SK-N-SH (cell line): ENCODE results near the gene PIK3CG. TPM values are rescaled to one million over a fixed set of nuclear protein-coding genes. Genes with fewer than 3 reads are reported as not detected.

Source experiments
- CTCF ChIA-PET: fragments of 300-600, 350-600 bp; formaldehyde crosslinking; extraction: SDS; loops from one replicate; lab custom pipeline; 2021; lab: Yijun Ruan, JAX
- POLR2A ChIA-PET: fragments of 350-600 bp; sonication (Branson Sonifier 250); formaldehyde crosslinking; extraction: SDS; loops from one replicate; lab custom pipeline; 2020; ENCODE audit warnings: antibody characterized with exemption, inconsistent platforms; lab: Yijun Ruan, JAX
- DNase-seq: peaks from one replicate; pipeline ENCODE4 v3.0.0; 2012
- H2AFZ ChIP-seq: fragments of 200-600 bp; sonication (generic); 2 replicates; pipeline ENCODE4 v1.8.1; 2016; ENCODE audit warnings: antibody characterized with exemption, mild to moderate bottlenecking, low read depth
- H3F3A ChIP-seq: fragments of 200-600 bp; sonication (generic); replicated peaks from 2 replicates; pipeline ENCODE3; 2016; ENCODE audit warnings: antibody characterized with exemption, mild to moderate bottlenecking; ENCODE audit not compliant: insufficient read depth
- H3K27ac ChIP-seq, 2 experiments: fragments of 200-500 bp in 1 of 2; fragments of 200-600 bp in 1 of 2; sonication (Bioruptor generic) in 1 of 2; sonication (generic), shearing (Covaris generic) in 1 of 2; 2 replicates each; pipeline versions ENCODE4 v1.5.1 to v1.6.1; 2014 to 2016; ENCODE audit warnings: low read depth in 2 of 2, inconsistent platforms in 1 of 2, low read length in 1 of 2, mild to moderate bottlenecking in 1 of 2, mixed read lengths in 1 of 2
- H3K27me3 ChIP-seq: fragments of 200-600 bp; sonication (generic), shearing (Covaris generic); 2 replicates; pipeline ENCODE4 v1.6.1; 2016; ENCODE audit warnings: mixed run types; ENCODE audit not compliant: insufficient read depth
- H3K36me3 ChIP-seq, 2 experiments: fragments of 200-500 bp in 1 of 2; fragments of 200-600 bp in 1 of 2; sonication (Bioruptor generic) in 1 of 2; sonication (generic) in 1 of 2; replicated peaks in 1 of 2; 2 replicates each; pipeline versions ENCODE3 to v1.5.1; 2014 to 2016; ENCODE audit warnings: low read length in 1 of 2, mild to moderate bottlenecking in 1 of 2; ENCODE audit not compliant: insufficient read depth in 2 of 2, control insufficient read depth in 1 of 2
- H3K4me1 ChIP-seq, 2 experiments: fragments of 200-500 bp in 1 of 2; fragments of 200-600 bp in 1 of 2; sonication (Bioruptor generic) in 1 of 2; sonication (generic), shearing (Covaris generic) in 1 of 2; 2 replicates each; pipeline versions ENCODE4 v1.5.1 to v1.6.1; 2014 to 2016; ENCODE audit warnings: low read depth in 1 of 2, low read length in 1 of 2, mixed run types in 1 of 2; ENCODE audit not compliant: insufficient read depth in 2 of 2, control insufficient read depth in 1 of 2
- H3K4me2 ChIP-seq: fragments of 200-600 bp; sonication (generic), shearing (Covaris generic); 2 replicates; pipeline ENCODE4 v1.6.1; 2017; ENCODE audit warnings: mixed run types
- H3K4me3 ChIP-seq, 2 experiments: fragments of 200-500 bp in 1 of 2; fragments of 200-600 bp in 1 of 2; sonication (Bioruptor generic) in 1 of 2; sonication (generic), shearing (Covaris generic) in 1 of 2; 2 replicates each; pipeline versions ENCODE4 v1.5.1 to v1.8.1; 2014 to 2016; ENCODE audit warnings: low read depth in 2 of 2, inconsistent platforms in 1 of 2, low read length in 1 of 2, mild to moderate bottlenecking in 1 of 2, mixed read lengths in 1 of 2, moderate library complexity in 1 of 2
- H3K79me2 ChIP-seq: fragments of 200-600 bp; sonication (generic); 2 replicates; pipeline ENCODE4 v1.8.1; 2017; ENCODE audit warnings: mild to moderate bottlenecking; ENCODE audit not compliant: insufficient read depth
- H3K9ac ChIP-seq: fragments of 200-600 bp; sonication (generic); 2 replicates; pipeline ENCODE4 v1.6.1; 2017; ENCODE audit warnings: mixed run types
- H3K9me2 ChIP-seq: fragments of 200-600 bp; sonication (generic); 2 replicates; pipeline ENCODE4 v1.6.1; 2017; ENCODE audit warnings: mixed run types
- H3K9me3 ChIP-seq: fragments of 200-600 bp; sonication (generic); 2 replicates; pipeline ENCODE4 v1.6.1; 2017; ENCODE audit warnings: mixed run types, mild to moderate bottlenecking, moderate library complexity
- H4K20me1 ChIP-seq: fragments of 200-600 bp; sonication (generic); 2 replicates; pipeline ENCODE4 v1.6.1; 2017; ENCODE audit warnings: mild to moderate bottlenecking, mixed run types; ENCODE audit not compliant: insufficient read depth
- CHD2 ChIP-seq: fragments of 150-350 bp; IDR thresholded peaks from 2 replicates; pipeline ENCODE4 v1.6.1; 2018; ENCODE audit warnings: low read length; ENCODE audit not compliant: partially characterized antibody
- CTCF ChIP-seq: fragments of 200-600 bp; sonication (generic); IDR thresholded peaks from 2 replicates; pipeline ENCODE4 v1.6.1; 2017; ENCODE audit warnings: antibody characterized with exemption, mild to moderate bottlenecking, moderate library complexity
- ELF1 ChIP-seq: IDR thresholded peaks from 2 replicates; pipeline ENCODE4 v1.4.0; 2012
- EP300 ChIP-seq, 2 experiments: IDR thresholded peaks; 2 replicates each; pipeline versions ENCODE4 v1.4.0 to v1.6.1; 2012; ENCODE audit warnings: borderline replicate concordance in 1 of 2, low read depth in 1 of 2, low read length in 1 of 2
- EZH2phosphoT487 ChIP-seq: fragments of 200-600 bp; sonication (generic); IDR thresholded peaks from 2 replicates; pipeline ENCODE4 v1.6.1; 2017; ENCODE audit warnings: low read depth, mixed run types, mild to moderate bottlenecking, antibody characterized with exemption, moderate library complexity, borderline replicate concordance
- FOXM1 ChIP-seq: IDR thresholded peaks from 2 replicates; pipeline ENCODE4 v1.4.0; 2012; ENCODE audit warnings: low read depth, mild to moderate bottlenecking
- GABPA ChIP-seq: IDR thresholded peaks from 2 replicates; pipeline ENCODE4 v1.4.0; 2012; ENCODE audit warnings: low read depth, mild to moderate bottlenecking
- JUND ChIP-seq: IDR thresholded peaks from 2 replicates; pipeline ENCODE4 v1.4.0; 2012
- MXI1 ChIP-seq: IDR thresholded peaks from 2 replicates; pipeline ENCODE4 v1.6.1; 2012; ENCODE audit warnings: mild to moderate bottlenecking, low read depth, low read length, improper control_type of control experiment
- NFIC ChIP-seq: IDR thresholded peaks from 2 replicates; pipeline ENCODE4 v1.4.0; 2012; ENCODE audit warnings: borderline replicate concordance
- PBX3 ChIP-seq: IDR thresholded peaks from 2 replicates; pipeline ENCODE4; 2012
- POLR2AphosphoS5 ChIP-seq: IDR thresholded peaks from 2 replicates; pipeline ENCODE4 v1.6.1; 2012; ENCODE audit warnings: low read depth, low read length
- RFX5 ChIP-seq: IDR thresholded peaks from 2 replicates; pipeline ENCODE4 v1.6.1; 2012; ENCODE audit warnings: mild to moderate bottlenecking, improper control_type of control experiment, low read length
- RXRA ChIP-seq: IDR thresholded peaks from 2 replicates; pipeline ENCODE4 v1.4.0; 2012; ENCODE audit warnings: low read depth, mild to moderate bottlenecking, borderline replicate concordance
- SMC3 ChIP-seq: IDR thresholded peaks from 2 replicates; pipeline ENCODE4 v1.6.1; 2012; ENCODE audit warnings: low read depth, low read length, improper control_type of control experiment
- TAF1 ChIP-seq: IDR thresholded peaks from 2 replicates; pipeline ENCODE4 v1.6.1; 2012; ENCODE audit warnings: low read depth, mild to moderate bottlenecking, low read length, moderate library complexity, borderline replicate concordance
- TCF12 ChIP-seq: IDR thresholded peaks from 2 replicates; pipeline ENCODE4 v1.4.0; 2012
- WGBS: methylation state at CpG from one replicate; pipeline ENCODE4 v1.1.6; 2017; ENCODE audit warnings: low lambda C conversion rate; 5-methylcytosine and 5-hydroxymethylcytosine counted together
- polyA plus RNA-seq, 3 experiments: library from polyadenylated mRNA; depleted of rRNA; stranded (reverse); fragments of >200 nt; gene quantifications; 2 replicates each; pipeline ENCODE4 v1.2.3, GENCODE V29; 2012
- TF ChIP-seq, protein P1 (sequence below): fragments of 150-350 bp; IDR thresholded peaks from 2 replicates; pipeline ENCODE4 v1.6.1; 2016; ENCODE audit warnings: mild to moderate bottlenecking, low read depth, low read length
- TF ChIP-seq, protein P2 (sequence below): fragments of 150-350 bp; IDR thresholded peaks from 2 replicates; pipeline ENCODE4 v1.6.1; 2017; ENCODE audit warnings: antibody characterized with exemption, low read length, low read depth, borderline replicate concordance

Gene PIK3CG
- polyA plus RNA-seq, 1 of the 3 experiments (the other 2 are of a cell fraction): not detected

DNA sequence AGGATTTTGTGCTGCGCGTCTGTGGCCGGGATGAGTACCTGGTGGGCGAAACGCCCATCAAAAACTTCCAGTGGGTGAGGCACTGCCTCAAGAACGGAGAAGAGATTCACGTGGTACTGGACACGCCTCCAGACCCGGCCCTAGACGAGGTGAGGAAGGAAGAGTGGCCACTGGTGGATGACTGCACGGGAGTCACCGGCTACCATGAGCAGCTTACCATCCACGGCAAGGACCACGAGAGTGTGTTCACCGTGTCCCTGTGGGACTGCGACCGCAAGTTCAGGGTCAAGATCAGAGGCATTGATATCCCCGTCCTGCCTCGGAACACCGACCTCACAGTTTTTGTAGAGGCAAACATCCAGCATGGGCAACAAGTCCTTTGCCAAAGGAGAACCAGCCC, 3.3 kb downstream of the PIK3CG start (continued):
- TF ChIP-seq, protein P1, sequence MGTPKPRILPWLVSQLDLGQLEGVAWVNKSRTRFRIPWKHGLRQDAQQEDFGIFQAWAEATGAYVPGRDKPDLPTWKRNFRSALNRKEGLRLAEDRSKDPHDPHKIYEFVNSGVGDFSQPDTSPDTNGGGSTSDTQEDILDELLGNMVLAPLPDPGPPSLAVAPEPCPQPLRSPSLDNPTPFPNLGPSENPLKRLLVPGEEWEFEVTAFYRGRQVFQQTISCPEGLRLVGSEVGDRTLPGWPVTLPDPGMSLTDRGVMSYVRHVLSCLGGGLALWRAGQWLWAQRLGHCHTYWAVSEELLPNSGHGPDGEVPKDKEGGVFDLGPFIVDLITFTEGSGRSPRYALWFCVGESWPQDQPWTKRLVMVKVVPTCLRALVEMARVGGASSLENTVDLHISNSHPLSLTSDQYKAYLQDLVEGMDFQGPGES: no peak
- TF ChIP-seq MXI1 (no peak), NFIC (no peak)

GRCh38 chr7:106869954-106870353, 4.9 kb downstream of the PIK3CG start:
- Histone ChIP-seq H3K9me3 (no peaks in the 10 kb centered on the region), H3K4me1 (no peaks in the 10 kb centered on the region; a peak in 1 of 4 replicates), H3K27ac (no peak overlapping the region), H3K36me3 (no peaks in the 10 kb centered on the region), H2AFZ (no peak overlapping the region), H3K79me2 (no peaks in the 10 kb centered on the region), H3K4me3 (no peak overlapping the region), H3K4me2 (no peak overlapping the region)
- POLR2A ChIA-PET: no interaction called here
- no peak for TF ChIP-seq POLR2AphosphoS5
- TF ChIP-seq FOXM1: no peak
- TF ChIP-seq RFX5: no peak
- no peak for TF ChIP-seq PBX3
- no peak for TF ChIP-seq CHD2
- no peak for TF ChIP-seq ELF1
- no peak for TF ChIP-seq SMC3
- TF ChIP-seq, protein P2, sequence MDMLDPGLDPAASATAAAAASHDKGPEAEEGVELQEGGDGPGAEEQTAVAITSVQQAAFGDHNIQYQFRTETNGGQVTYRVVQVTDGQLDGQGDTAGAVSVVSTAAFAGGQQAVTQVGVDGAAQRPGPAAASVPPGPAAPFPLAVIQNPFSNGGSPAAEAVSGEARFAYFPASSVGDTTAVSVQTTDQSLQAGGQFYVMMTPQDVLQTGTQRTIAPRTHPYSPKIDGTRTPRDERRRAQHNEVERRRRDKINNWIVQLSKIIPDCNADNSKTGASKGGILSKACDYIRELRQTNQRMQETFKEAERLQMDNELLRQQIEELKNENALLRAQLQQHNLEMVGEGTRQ: no peak
- TF ChIP-seq CTCF: no peak
- TF ChIP-seq TCF12: no peak
- TF ChIP-seq EZH2phosphoT487: no peak
- no peak for TF ChIP-seq GABPA
- TF ChIP-seq JUND: no peak
- no peak for TF ChIP-seq EP300 (IDR thresholded peaks at IDR 0.05; ENCODE audit: borderline replicate concordance in 1 of 2, low read depth in 1 of 2, low read length in 1 of 2)
- TF ChIP-seq TAF1: no peak
- TF ChIP-seq RXRA: no peak
- TF ChIP-seq, all 33 proteins: peak for 0
- Histone ChIP-seq H4K20me1 (no peaks in the 10 kb centered on the region), H3K9me2 (no peaks in the 10 kb centered on the region), H3F3A (no peaks in the 10 kb centered on the region), H3K9ac (no peak overlapping the region), H3K27me3 (no peaks in the 10 kb centered on the region)
- CTCF ChIA-PET: no interaction called here
- 73% methylated on average over 1 of the region's 1 CpG for WGBS
- DNase-seq: no peak
